GM13977 (cell line): Measurements from ENCODE around the gene TECRL.

ENCODE experiments used
- DNase-seq: peaks from one replicate; pipeline ENCODE4 v3.0.0; 2012; ENCODE audit warnings: low spot score
- in situ Hi-C: fragments of 300-500 bp; cut with MboI; formaldehyde crosslinking; loops from one replicate; pipeline ENCODE4 v1.12.0; 2022; ENCODE audit warnings: low sequenced_read_pairs, low pct_unique_long_range_greater_than_20kb, mixed read lengths, inconsistent platforms; ENCODE audit not compliant: unreplicated experiment
- TF ChIP-seq, protein P1 (sequence below): IDR thresholded peaks from 2 replicates; pipeline ENCODE4 v1.5.1; 2012; ENCODE audit warnings: mild to moderate bottlenecking, control low read depth; ENCODE audit not compliant: insufficient read depth; ENCODE audit errors: extremely low read depth, missing control alignments

Gene TECRL

DNA sequence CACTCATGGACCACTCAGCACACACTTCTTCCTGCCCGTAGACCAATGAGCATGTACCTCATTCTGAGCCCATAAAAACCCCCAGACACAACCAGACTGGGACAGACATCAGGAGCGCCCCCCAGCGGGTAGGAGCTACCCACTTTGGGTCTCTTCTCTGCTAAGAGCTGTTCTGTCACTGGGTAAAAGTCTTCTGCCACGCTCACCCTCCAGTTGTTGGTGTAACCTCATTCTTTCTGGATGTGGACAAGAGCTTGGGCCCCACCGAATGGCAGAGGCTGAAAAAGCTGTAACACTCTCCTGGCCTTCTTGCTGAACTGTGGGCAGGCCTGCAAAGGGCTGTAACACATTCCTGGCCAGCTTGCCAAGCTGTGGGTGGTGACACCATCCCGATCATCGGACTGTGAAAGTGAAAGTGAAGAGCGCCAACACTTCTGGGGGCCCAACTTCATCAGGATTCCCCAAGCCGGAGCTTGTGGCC, 137.6 kb downstream of the TECRL start:
- DNase-seq = no peak
- in situ Hi-C loops = no loop called here
- TF ChIP-seq, protein P1, sequence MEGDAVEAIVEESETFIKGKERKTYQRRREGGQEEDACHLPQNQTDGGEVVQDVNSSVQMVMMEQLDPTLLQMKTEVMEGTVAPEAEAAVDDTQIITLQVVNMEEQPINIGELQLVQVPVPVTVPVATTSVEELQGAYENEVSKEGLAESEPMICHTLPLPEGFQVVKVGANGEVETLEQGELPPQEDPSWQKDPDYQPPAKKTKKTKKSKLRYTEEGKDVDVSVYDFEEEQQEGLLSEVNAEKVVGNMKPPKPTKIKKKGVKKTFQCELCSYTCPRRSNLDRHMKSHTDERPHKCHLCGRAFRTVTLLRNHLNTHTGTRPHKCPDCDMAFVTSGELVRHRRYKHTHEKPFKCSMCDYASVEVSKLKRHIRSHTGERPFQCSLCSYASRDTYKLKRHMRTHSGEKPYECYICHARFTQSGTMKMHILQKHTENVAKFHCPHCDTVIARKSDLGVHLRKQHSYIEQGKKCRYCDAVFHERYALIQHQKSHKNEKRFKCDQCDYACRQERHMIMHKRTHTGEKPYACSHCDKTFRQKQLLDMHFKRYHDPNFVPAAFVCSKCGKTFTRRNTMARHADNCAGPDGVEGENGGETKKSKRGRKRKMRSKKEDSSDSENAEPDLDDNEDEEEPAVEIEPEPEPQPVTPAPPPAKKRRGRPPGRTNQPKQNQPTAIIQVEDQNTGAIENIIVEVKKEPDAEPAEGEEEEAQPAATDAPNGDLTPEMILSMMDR = no peak

DNA sequence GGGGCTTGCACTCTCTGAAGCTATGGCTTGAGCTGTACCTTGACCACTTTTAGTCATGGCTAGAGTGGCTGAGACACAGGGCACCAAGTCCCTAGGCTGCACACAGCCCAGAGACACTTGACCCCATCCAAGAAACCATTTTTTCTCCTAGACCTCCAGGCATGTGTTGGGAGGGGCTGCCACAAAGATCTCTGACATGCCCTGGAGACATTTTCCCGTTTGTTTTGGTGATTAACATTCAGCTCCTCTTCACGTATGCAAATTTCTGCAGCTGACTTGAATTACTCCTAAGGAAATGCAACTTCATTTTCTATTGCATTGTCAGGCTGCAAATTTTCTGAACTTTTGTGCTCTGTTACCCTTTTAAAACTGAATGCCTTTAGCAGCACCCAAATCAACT, 142.6 kb downstream of the TECRL start:
- DNase-seq = no peak
- in situ Hi-C loops = no loop called here
- TF ChIP-seq, protein P1 = no peak

DNA sequence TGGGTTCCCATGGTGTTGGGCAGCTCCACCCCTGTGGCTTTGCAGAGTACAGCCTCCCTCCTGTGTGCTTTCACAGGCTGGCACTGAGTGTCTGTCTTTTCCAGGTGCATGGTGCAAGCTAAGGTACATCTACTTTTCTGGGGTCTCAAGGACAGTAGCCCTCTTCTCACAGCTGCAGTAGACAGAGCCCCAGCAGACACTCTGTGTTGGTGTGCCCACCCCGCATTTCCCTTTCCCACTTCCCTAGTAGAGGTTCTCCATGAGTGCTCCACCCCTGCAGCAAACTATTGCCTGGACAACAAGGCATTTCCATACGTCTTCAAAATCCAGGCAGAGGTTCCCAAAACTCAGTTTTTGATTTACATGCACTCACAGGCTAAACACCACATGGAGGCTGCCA, 143.0 kb downstream of the TECRL start:
- in situ Hi-C loops = no loop called here
- no peak for DNase-seq
- TF ChIP-seq, protein P1 = no peak

DNA sequence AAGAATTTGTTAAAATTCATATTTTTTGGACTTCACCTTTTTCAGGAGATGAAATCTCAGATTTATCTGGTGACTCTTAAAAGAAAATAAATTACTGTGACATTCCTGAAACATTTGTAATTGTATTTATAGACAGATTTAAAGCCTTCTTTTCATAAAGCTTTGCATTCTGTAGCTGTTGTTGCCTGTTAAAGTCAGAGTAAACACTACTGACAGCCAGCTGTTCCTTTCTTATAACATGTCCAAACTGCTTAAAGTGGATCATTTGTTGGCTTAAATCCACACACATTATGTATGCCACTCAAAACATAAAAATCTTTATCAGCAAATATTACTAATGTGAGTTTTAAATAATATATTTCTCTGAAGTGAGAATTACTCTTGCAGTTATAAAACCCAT, 157.5 kb downstream of the TECRL start:
- DNase-seq = no peak
- TF ChIP-seq, protein P1 = no peak
- in situ Hi-C loops = no loop called here

DNA sequence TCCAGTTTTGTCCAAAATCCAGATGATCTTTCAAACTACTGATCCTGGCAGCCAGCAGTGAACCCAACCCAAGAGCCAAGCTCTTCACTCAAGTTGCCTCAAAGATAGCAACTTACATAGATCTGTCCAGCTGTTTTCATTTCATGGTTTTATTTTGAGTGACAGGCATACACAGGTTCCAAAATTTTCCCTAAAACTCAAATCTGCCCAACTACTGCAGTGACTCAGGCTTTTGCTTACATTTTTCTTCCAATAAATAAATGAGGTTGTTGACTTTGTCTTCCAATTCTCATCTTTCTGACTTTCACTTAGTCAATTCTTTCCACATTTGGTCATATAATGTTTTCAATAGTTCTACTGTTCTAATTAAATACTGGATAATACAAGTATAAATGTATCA, 158.8 kb downstream of the TECRL start:
- in situ Hi-C loops = no loop called here
- no peak for DNase-seq
- TF ChIP-seq, protein P1 = no peak

DNA sequence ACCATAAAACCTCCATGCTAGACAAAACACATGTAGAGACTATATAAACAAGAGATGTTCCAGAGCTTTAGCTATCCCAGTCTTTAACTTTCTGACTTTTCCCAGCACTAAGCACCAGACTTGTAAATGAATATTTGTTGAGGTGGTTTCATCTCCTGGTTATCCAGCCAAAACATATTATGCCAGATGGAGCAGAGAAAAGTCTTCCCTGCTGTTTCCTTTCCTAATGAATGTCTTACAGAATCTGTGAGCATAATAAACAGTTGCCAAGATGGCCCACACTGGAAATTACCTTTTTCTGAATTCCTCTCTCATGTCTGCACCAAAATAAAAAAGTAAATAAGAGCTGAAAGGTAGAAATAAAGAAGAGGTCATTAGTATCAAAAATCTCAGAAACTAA, 159.2 kb downstream of the TECRL start:
- in situ Hi-C loops = no loop called here
- no peak for DNase-seq

More for the DNA sequence above, 159.2 kb downstream of the TECRL start:
- TF ChIP-seq, protein P1 = no peak
